GM12891 (cell line): ENCODE results near the gene CLTCL1.

ENCODE experiments used
- POLR2A ChIP-seq: IDR thresholded peaks from 2 replicates; pipeline ENCODE4 v1.6.1; 2011; ENCODE audit warnings: low read depth, low read length, control low read depth
- POLR2AphosphoS5 ChIP-seq: IDR thresholded peaks from 2 replicates; pipeline ENCODE4 v1.6.1; 2011; ENCODE audit warnings: low read depth, low read length, control low read depth
- TAF1 ChIP-seq: IDR thresholded peaks from 2 replicates; pipeline ENCODE4 v1.6.1; 2011; ENCODE audit warnings: low read depth, low read length, control low read depth

DNA sequence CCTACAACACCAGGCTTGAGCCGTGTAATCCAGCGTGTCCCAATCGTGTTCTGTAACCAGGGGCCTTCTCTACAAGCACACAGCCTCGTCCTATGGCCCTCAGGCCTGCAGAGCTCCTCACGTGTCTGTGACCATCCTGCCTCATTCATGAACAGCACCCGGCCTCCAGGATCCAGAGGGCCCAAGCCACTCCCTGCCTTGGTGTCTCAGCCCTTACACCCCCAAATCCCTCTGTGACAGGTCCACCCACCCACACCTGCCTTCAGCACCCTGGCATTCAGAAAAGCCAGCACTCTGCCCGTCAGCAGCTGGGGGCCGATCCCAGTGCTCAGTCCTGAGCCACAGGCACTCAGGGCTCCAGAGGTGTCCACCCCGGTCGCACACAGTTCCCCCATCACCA, 154.6 kb downstream of the CLTCL1 start:
- TF ChIP-seq TAF1, result no peak
- no peak for TF ChIP-seq POLR2AphosphoS5
- no peak for TF ChIP-seq POLR2A
